Measurements from ENCODE around the gene IQGAP1. TPM values are rescaled to one million over a fixed set of nuclear protein-coding genes. Genes with fewer than 3 reads are reported as not detected.

Gene IQGAP1
- total RNA-seq, 1 donor from 2014 or later, result 45.6 TPM

Other genes starting within 250 kb of the IQGAP1 start
- 21.2 TPM for gene SEMA4B, start 186.9 kb upstream of the IQGAP1 start, total RNA-seq
- gene CIB1, start 154.3 kb upstream of the IQGAP1 start, total RNA-seq, result 69.9 TPM
- gene GDPGP1, start 154.0 kb upstream of the IQGAP1 start, total RNA-seq, result 10.6 TPM
- gene TTLL13, start 138.7 kb upstream of the IQGAP1 start, total RNA-seq, result 0.16 TPM
- gene NGRN, start 122.6 kb upstream of the IQGAP1 start, total RNA-seq, result 111 TPM
- 5.6 TPM for gene ZNF774, start 36.0 kb upstream of the IQGAP1 start, total RNA-seq
- 30.4 TPM for gene CRTC3, start 141.7 kb downstream of the IQGAP1 start, total RNA-seq